Astrocyte of the cerebellum (primary cell): ENCODE results near the gene CD200R1L.

Experiments used
- DNase-seq: peaks from one replicate; pipeline ENCODE4 v3.0.0-alpha.2; 2011; ENCODE audit warnings: low read depth
- H3K4me3 ChIP-seq: 2 replicates; pipeline ENCODE4 v1.5.1; 2011; ENCODE audit warnings: mild to moderate bottlenecking, low read depth, low read length, moderate library complexity
- in situ Hi-C: cut with HindIII; loops from 2 replicates; pipeline ENCODE4 v1.10.0; 2017; ENCODE audit warnings: low sequenced_read_pairs
- TF ChIP-seq, protein P1 (sequence below): IDR thresholded peaks from 2 replicates; pipeline ENCODE4 v1.5.1; 2012; ENCODE audit warnings: low read length, low read depth, moderate library complexity, mild to moderate bottlenecking; ENCODE audit errors: missing control alignments

The CD200R1L gene

DNA sequence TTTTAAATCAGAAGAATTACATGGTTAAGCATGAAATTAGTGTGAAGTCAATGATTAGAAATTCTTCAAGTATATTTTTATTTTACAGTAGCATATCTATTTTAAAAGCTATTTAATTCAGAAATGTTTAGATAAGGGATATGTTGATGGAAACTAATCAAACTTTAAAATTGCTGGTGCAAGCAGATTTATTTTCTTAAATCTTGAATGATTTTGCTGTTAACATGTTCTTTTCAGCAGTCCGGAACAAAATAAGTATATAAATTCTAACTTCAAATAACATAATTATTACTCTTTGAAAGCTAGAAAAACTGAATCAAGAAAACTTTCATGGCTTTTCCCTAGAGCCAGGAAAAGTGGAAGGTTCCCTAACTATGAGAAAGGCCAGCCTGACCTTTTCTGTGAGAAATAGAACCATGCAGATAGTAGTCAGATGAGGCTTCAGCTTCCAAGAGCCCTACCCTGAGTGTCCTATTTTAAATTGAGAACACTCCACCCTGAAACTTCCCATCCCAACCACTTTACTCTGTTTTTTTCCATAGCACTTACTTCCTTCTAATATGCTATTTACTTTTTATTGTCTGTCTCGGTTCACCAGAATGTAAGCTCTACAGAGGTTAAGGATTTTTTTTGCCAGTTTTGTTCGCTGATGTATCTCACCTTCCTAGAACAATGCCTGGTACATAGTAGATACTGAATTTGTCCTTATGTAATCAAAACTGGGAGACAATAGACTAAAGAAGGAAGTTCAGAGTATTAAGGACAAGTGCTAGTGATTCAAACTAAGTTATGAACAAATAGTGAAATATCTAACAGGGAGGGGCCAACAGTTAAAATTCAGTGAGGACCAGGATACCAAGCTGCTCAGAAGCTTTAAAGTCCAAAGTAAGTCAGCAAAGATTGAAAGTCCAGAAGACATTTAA, 66.8 kb downstream of the CD200R1L start:
- in situ Hi-C loops = no loop called here
- TF ChIP-seq, protein P1, sequence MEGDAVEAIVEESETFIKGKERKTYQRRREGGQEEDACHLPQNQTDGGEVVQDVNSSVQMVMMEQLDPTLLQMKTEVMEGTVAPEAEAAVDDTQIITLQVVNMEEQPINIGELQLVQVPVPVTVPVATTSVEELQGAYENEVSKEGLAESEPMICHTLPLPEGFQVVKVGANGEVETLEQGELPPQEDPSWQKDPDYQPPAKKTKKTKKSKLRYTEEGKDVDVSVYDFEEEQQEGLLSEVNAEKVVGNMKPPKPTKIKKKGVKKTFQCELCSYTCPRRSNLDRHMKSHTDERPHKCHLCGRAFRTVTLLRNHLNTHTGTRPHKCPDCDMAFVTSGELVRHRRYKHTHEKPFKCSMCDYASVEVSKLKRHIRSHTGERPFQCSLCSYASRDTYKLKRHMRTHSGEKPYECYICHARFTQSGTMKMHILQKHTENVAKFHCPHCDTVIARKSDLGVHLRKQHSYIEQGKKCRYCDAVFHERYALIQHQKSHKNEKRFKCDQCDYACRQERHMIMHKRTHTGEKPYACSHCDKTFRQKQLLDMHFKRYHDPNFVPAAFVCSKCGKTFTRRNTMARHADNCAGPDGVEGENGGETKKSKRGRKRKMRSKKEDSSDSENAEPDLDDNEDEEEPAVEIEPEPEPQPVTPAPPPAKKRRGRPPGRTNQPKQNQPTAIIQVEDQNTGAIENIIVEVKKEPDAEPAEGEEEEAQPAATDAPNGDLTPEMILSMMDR = no peak
- no peak for DNase-seq
- no peak overlapping the region for H3K4me3 ChIP-seq

DNA sequence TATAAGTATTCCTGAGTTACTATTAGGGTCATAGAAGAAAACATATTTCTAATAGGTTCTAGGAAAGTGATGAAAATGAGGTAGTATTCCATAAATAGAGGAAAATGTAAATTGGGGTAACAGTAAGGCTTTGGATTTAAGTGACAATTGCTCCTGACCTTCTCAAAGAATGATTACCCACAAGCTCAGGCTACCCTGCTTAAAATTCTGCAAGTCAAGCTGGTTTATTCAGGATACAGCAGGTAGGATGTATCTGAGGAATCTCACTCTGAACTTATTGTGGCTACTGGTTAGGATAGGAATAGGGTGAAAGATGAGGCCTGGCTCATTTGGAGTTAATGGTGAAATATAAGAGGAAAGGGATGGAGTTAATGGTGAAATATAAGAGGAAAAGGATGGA, 67.7 kb downstream of the CD200R1L start:
- in situ Hi-C loops = no loop called here
- DNase-seq = no peak
- TF ChIP-seq, protein P1 = no peak
- H3K4me3 ChIP-seq = no peak overlapping the region

DNA sequence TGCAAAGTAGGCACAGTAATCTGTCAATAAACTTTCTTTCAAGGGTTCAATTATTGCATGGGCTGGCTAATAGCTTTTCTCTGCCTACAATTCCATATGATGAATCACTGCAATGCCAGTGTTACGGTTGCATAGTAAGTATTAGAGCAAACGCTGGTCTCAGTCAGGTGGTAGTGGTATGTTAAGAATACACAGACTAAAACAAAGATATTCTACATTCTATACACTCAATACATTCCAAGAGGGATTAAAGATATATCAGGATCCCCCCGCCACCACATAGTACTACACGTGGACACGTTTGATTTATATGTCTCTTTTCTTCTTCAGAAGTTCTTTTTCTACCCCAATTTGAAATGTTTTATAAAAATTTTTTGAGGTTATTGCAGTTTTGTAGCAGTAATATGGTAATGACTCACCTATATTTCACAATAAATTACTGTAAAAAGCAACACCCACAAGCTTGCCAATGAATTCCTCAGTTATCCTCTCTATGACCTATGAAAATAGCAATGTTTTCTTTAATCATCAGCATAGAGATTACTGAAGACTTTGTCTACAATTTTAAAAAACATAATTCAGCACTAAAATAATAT, 68.2 kb downstream of the CD200R1L start:
- no peak overlapping the region for H3K4me3 ChIP-seq
- TF ChIP-seq, protein P1 = no peak
- in situ Hi-C loops = no loop called here
- DNase-seq = peak; percentile 64

DNA sequence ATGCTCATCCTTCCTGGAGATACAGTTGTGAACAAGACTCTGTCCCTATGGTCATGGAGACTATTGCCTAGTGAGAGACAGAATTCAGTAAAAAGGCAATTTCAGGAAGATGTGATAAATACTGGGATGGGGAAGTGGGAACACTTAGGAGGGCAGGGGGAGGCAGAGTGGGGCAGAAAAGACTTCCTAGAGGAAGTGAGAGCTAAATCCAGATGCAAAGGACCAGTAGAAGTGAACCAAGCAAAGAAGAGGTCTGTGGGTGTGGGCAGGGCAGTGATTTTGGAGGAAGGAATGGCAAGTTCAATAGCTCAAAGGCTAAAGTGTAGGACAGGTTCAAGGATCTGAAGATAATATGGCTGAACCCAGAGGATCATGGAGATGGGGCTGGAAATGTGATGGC, 68.9 kb downstream of the CD200R1L start:
- TF ChIP-seq, protein P1 = no peak
- no peak for DNase-seq
- in situ Hi-C loops = no loop called here
- no peak overlapping the region for H3K4me3 ChIP-seq

DNA sequence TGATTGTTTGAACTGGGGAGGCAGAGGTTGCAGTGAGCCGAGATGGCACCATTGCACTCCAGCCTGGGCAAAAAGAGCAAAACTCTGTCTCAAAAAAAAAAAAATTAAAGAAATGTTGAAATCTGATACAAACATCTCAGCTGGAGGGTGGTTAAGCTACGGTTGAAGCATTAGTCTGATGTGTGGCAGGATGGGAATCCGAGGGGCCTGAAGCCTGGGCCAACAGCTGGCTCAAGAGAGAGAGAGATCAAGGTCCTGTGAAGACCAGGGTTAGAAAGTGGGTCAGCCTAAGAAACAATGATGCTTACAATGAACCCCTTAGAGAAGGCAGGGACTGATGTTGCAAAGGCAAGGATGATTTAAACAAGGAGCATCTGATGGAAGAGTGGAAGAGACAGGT, 69.8 kb downstream of the CD200R1L start:
- in situ Hi-C loops = no loop called here
- no peak for DNase-seq
- H3K4me3 ChIP-seq = no peak overlapping the region
- TF ChIP-seq, protein P1 = no peak

DNA sequence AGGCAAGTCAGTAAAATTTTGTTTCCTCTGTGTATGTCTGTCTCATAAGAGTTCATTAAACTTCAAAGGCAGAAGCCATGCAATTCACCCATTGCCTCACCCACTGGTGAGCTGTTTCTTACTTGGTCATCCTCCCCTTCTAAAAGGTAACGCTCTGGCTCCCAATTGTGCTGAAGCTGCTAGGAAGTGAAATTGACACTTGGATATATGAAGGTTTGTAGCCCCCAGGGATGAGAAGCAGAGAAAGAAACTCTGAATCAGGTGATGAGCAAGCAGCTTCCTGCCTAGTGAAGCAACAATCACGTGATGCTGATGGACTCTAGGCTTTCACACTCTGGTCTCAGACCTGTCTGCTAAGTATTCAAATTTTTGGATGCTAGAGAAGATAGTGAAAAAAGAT, 70.7 kb downstream of the CD200R1L start:
- no peak for DNase-seq
- in situ Hi-C loops = no loop called here
- no peak overlapping the region for H3K4me3 ChIP-seq
- TF ChIP-seq, protein P1 = no peak
